ENCODE results near the gene PRSS38.

DNA sequence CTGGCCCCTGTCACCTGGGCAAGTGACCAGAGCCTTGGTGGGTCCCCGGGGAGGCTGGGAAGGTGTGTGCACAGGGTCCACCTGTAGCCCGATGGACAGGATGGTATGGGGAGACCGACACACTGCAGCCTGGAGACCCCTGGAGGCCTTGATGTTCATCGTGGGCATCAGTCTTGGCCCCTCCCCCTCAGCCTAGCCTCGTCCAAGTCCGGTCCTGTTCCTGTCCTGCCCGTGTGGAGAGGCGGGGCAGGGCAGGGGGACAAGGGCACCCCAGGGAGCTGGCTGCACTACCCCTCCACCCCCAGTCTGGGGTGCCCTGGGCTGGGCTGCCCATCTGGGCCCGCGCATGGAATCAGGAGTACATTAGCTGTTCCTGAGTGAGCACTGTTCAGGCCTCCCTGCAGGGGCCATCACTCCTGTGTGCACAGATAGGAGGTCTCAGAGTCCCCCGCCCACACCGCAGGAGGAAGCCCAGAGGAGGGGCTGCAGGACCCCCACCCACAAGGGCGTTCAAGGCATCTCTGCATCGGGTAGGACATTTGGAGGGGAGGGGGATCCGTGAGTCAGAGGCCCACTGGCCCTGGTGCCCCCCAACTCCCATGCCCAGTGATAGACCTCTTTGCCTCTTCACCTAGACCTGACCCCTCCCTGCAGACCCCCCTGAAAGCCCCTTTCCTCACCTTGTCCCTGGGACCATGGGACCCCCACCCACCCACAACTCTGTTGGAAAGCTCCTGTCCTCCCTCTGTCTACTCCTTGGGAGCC lies 69.1 kb downstream of the PRSS38 start:
- TF ChIP-seq, protein P1, sequence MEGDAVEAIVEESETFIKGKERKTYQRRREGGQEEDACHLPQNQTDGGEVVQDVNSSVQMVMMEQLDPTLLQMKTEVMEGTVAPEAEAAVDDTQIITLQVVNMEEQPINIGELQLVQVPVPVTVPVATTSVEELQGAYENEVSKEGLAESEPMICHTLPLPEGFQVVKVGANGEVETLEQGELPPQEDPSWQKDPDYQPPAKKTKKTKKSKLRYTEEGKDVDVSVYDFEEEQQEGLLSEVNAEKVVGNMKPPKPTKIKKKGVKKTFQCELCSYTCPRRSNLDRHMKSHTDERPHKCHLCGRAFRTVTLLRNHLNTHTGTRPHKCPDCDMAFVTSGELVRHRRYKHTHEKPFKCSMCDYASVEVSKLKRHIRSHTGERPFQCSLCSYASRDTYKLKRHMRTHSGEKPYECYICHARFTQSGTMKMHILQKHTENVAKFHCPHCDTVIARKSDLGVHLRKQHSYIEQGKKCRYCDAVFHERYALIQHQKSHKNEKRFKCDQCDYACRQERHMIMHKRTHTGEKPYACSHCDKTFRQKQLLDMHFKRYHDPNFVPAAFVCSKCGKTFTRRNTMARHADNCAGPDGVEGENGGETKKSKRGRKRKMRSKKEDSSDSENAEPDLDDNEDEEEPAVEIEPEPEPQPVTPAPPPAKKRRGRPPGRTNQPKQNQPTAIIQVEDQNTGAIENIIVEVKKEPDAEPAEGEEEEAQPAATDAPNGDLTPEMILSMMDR (IDR thresholded peaks at IDR 0.05) = no peak
- no peak for TF ChIP-seq POLR2A (IDR thresholded peaks at IDR 0.05)

Data from esophagus squamous epithelium (tissue), 4 donors.